Measurements from ENCODE around the gene DLG5.
"Not testable (repeated sequence)": the region's sequence is repeated elsewhere in the genome, so short reads cannot be mapped to it uniquely, and the experiment has no call there.

DLG5 gene

GRCh38 chr10:77763453-77764430, 162.8 kb downstream of the DLG5 start:
- TF ChIP-seq ZNF274 (IDR thresholded peaks at IDR 0.05; ENCODE audit: low read depth, low read length) = no peak
- H3K4me3 ChIP-seq (ENCODE audit: low read length) = no peak overlapping the region

GRCh38 chr10:77758406-77758805, 168.1 kb downstream of the DLG5 start:
- not testable (repeated sequence) for H3K4me3 ChIP-seq (ENCODE audit: low read length)

GRCh38 chr10:77756319-77757232, 170.0 kb downstream of the DLG5 start:
- H3K4me3 ChIP-seq (ENCODE audit: low read length) = no peak overlapping the region
- TF ChIP-seq ZNF274 (IDR thresholded peaks at IDR 0.05; ENCODE audit: low read depth, low read length) = no peak

GRCh38 chr10:77746047-77746707, 180.4 kb downstream of the DLG5 start:
- H3K4me3 ChIP-seq (ENCODE audit: low read length) = no peak overlapping the region
- no peak for TF ChIP-seq ZNF274 (IDR thresholded peaks at IDR 0.05; ENCODE audit: low read depth, low read length)

- H3K4me3 ChIP-seq (ENCODE audit: low read length) = no peak overlapping the region
- no peak for TF ChIP-seq ZNF274 (IDR thresholded peaks at IDR 0.05; ENCODE audit: low read depth, low read length)
These were observed 182.3 kb downstream of the DLG5 start for GRCh38 chr10:77744245-77744644.

- H3K4me3 ChIP-seq (ENCODE audit: low read length) = no peak overlapping the region
- TF ChIP-seq ZNF274 (IDR thresholded peaks at IDR 0.05; ENCODE audit: low read depth, low read length) = no peak
These were observed 184.4 kb downstream of the DLG5 start for GRCh38 chr10:77742172-77742571.

- H3K4me3 ChIP-seq (ENCODE audit: low read length) = no peak overlapping the region
- no peak for TF ChIP-seq ZNF274 (IDR thresholded peaks at IDR 0.05; ENCODE audit: low read depth, low read length)
These were observed 184.8 kb downstream of the DLG5 start for GRCh38 chr10:77741746-77742145.
